Memory B cell (primary cell): Measurements from ENCODE around the gene CDC14A.
A peak's percentile ranks its signal among the peaks of the same experiment; 100 is the strongest.
"Not testable (repeated sequence)": the region's sequence is repeated elsewhere in the genome, so short reads cannot be mapped to it uniquely, and the experiment has no call there.

ENCODE experiments used
- ATAC-seq: fragments of 150-1000 bp; cut with Tn5 transposase; 2 replicates; pipeline ENCODE4 v1.10.0; 2021; ENCODE audit warnings: low read depth, mild to moderate bottlenecking, moderate library complexity
- DNase-seq, 2 donors: peaks; one replicate each; pipeline ENCODE4 v3.0.0; 2022; ENCODE audit warnings: low spot score in 2 of 2
- H3K27ac Mint-ChIP-seq: one replicate; pipeline ENCODE4 v1.8.0; 2022; ENCODE audit warnings: mild to moderate bottlenecking, moderate library complexity, mixed read lengths
- H3K27me3 Mint-ChIP-seq: one replicate; pipeline ENCODE4 v1.8.0; 2022; ENCODE audit warnings: mixed read lengths
- H3K36me3 Mint-ChIP-seq: one replicate; pipeline ENCODE4 v1.8.0; 2022; ENCODE audit warnings: mild to moderate bottlenecking, mixed read lengths
- H3K4me1 Mint-ChIP-seq: one replicate; pipeline ENCODE4 v1.8.0; 2022; ENCODE audit warnings: mixed read lengths
- H3K4me3 Mint-ChIP-seq: one replicate; pipeline ENCODE4 v1.8.0; 2022; ENCODE audit warnings: mild to moderate bottlenecking, moderate library complexity, mixed read lengths
- H3K9me3 Mint-ChIP-seq: one replicate; pipeline ENCODE4 v1.8.0; 2022; ENCODE audit warnings: mixed read lengths

Gene CDC14A

GRCh38 chr1:100322436-100323211, 29.7 kb upstream of the CDC14A start:
- H3K4me1 Mint-ChIP-seq: peaks cover 2% of the 10 kb centered on the region
- H3K4me3 Mint-ChIP-seq: no peak overlapping the region
- DNase-seq (no peak), ATAC-seq (no peak)
- H3K36me3 Mint-ChIP-seq: peaks cover 7% of the 10 kb centered on the region
- H3K27me3 Mint-ChIP-seq: no peaks in the 10 kb centered on the region
- H3K9me3 Mint-ChIP-seq: peaks cover 8% of the 10 kb centered on the region
- no peak overlapping the region for H3K27ac Mint-ChIP-seq

GRCh38 chr1:100323419-100324106, 28.7 kb upstream of the CDC14A start:
- no peak for DNase-seq
- Mint-ChIP-seq H3K36me3 (peaks cover 7% of the 10 kb centered on the region), H3K27me3 (no peaks in the 10 kb centered on the region)

GRCh38 chr1:100325415-100326324, 26.6 kb upstream of the CDC14A start:
- Mint-ChIP-seq H3K9me3 (peaks cover 1% of the 10 kb centered on the region), H3K36me3 (peaks cover 2% of the 10 kb centered on the region), H3K27ac (peak overlapping the region; percentile 18), H3K27me3 (no peaks in the 10 kb centered on the region), H3K4me1 (peaks cover 2% of the 10 kb centered on the region), H3K4me3 (no peak overlapping the region)
- DNase-seq: no peak
- no peak for ATAC-seq

More at GRCh38 chr1:100323419-100324106, 28.7 kb upstream of the CDC14A start:
- Mint-ChIP-seq H3K27ac (no peak overlapping the region), H3K4me1 (peaks cover 2% of the 10 kb centered on the region), H3K4me3 (no peak overlapping the region), H3K9me3 (peaks cover 8% of the 10 kb centered on the region)
- no peak for ATAC-seq

GRCh38 chr1:100326325-100326670, 26.0 kb upstream of the CDC14A start:
- not testable (repeated sequence) for H3K4me3 Mint-ChIP-seq, H3K9me3 Mint-ChIP-seq, DNase-seq, H3K36me3 Mint-ChIP-seq, H3K4me1 Mint-ChIP-seq, H3K27ac Mint-ChIP-seq, ATAC-seq, H3K27me3 Mint-ChIP-seq

DNA sequence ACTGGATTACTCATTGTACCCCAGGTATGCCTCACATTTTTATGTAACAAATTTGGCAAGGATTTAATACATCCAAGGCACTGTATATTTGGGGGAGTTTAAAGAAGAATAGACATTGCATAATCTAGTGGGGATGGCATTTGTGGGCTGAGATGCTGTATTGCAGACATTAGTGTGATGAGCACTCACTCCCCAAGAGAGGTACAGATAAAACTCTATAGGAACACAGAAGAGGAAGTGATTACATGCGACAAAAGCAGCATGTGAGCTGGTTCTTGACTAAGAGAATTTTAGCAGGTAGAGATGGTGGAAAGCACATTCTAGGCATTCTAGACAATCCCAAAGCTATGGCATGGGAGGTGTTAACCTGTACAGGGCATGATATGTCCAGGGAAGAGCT, 24.2 kb upstream of the CDC14A start:
- no peak overlapping the region for H3K4me3 Mint-ChIP-seq
- no peaks in the 10 kb centered on the region for H3K9me3 Mint-ChIP-seq
- H3K4me1 Mint-ChIP-seq: peaks cover 2% of the 10 kb centered on the region

DNA sequence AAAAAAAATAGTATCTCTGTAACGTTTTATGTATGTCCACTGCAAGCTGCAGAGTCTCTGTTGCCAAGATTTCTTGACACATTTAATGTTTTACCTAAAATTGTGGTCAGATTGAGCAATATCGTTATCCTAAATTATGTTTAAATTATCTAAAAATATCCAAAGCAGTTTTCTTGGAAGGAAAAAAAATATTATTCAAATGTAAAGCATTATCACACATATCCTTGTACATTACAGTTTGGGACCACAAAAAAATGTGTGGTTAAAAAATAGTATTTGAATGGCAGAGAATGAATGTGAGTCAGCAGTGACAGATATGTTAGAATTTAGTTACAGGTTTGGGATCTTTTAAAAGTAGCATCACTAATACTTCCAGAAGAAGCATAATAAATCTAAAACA, 21.2 kb upstream of the CDC14A start:
- DNase-seq, H3K9me3 Mint-ChIP-seq, H3K27ac Mint-ChIP-seq, H3K36me3 Mint-ChIP-seq, H3K4me3 Mint-ChIP-seq, H3K4me1 Mint-ChIP-seq, ATAC-seq: not testable (repeated sequence)
- H3K27me3 Mint-ChIP-seq: peaks cover 11% of the 10 kb centered on the region

More for the DNA sequence above, 24.2 kb upstream of the CDC14A start:
- H3K36me3 Mint-ChIP-seq: no peaks in the 10 kb centered on the region
- no peaks in the 10 kb centered on the region for H3K27me3 Mint-ChIP-seq
- DNase-seq (no peak), ATAC-seq (peak; percentile 47)
- no peak overlapping the region for H3K27ac Mint-ChIP-seq

DNA sequence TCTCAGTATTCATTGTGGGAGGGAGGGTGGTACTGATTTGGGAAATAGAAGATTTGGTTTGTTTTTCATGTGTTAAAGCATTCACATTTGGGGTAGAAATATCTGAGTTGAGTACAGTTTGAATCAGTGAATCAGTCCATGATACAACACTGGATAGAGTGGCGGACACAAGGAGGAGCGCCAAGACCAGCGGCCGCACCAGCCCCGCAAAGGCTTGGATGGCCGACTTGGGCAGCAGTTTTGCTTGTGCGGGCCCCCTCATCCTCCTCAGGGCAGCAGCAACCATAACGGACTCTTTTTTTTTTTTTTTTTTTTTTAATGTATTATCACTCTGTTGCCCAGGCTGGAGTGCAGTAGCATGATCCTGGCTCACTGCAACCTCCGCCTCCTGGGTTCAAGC, 20.0 kb upstream of the CDC14A start:
- H3K36me3 Mint-ChIP-seq: no peaks in the 10 kb centered on the region
- no peaks in the 10 kb centered on the region for H3K9me3 Mint-ChIP-seq
- ATAC-seq (no peak), DNase-seq (no peak)
- no peak overlapping the region for H3K4me3 Mint-ChIP-seq
- H3K27ac Mint-ChIP-seq: no peak overlapping the region
- peaks cover 17% of the 10 kb centered on the region for H3K27me3 Mint-ChIP-seq
- no peaks in the 10 kb centered on the region for H3K4me1 Mint-ChIP-seq

GRCh38 chr1:100335436-100335835, 16.9 kb upstream of the CDC14A start:
- H3K4me1 Mint-ChIP-seq: no peaks in the 10 kb centered on the region
- peaks cover 22% of the 10 kb centered on the region for H3K27me3 Mint-ChIP-seq
- H3K27ac Mint-ChIP-seq: no peak overlapping the region
- ATAC-seq (no peak), DNase-seq (no peak)
- H3K36me3 Mint-ChIP-seq: no peaks in the 10 kb centered on the region
- no peak overlapping the region for H3K4me3 Mint-ChIP-seq
- no peaks in the 10 kb centered on the region for H3K9me3 Mint-ChIP-seq

DNA sequence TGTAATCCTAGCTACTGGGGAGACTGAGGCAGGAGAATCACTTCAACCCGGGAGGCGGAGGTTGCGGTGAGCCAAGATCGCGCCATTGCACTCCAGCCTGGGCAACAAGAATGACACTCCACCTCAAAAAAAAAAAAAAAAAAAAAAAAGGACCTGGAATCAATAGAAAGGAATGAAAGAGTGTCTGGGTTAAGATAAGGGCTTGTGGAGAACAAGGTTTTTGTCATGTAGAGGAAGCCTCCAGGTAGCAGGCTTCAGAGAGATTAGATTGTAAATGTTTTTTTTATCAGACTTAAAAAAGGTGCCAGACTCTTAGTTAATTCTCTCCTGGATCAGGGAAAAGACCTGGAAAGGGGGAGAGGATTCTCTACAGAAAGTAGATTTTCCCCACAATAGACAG, 14.4 kb upstream of the CDC14A start:
- H3K36me3 Mint-ChIP-seq, H3K4me3 Mint-ChIP-seq, H3K9me3 Mint-ChIP-seq, DNase-seq, H3K4me1 Mint-ChIP-seq, H3K27ac Mint-ChIP-seq, ATAC-seq: not testable (repeated sequence)
- H3K27me3 Mint-ChIP-seq: peaks cover 22% of the 10 kb centered on the region

DNA sequence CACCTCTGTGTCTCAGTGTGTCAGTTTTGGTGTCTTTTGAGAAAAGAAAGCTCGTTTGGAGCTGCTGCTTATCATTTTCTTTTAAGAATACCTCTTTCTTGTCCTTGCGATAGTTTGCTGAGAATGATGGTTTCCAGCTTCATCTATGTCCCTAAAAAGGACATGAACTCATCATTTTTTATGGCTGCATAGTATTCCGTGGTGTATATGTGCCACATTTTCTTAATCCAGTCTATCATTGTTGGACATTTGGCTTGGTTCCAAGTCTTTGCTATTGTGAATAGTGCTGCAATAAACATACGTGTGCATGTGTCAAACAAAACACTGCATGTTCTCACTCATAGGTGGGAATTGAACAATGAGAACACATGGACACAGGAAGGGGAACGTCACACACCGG, 12.6 kb upstream of the CDC14A start:
- not testable (repeated sequence) for H3K4me1 Mint-ChIP-seq, H3K27ac Mint-ChIP-seq, H3K9me3 Mint-ChIP-seq, H3K36me3 Mint-ChIP-seq, H3K4me3 Mint-ChIP-seq, ATAC-seq, DNase-seq
- H3K27me3 Mint-ChIP-seq: peaks cover 14% of the 10 kb centered on the region

DNA sequence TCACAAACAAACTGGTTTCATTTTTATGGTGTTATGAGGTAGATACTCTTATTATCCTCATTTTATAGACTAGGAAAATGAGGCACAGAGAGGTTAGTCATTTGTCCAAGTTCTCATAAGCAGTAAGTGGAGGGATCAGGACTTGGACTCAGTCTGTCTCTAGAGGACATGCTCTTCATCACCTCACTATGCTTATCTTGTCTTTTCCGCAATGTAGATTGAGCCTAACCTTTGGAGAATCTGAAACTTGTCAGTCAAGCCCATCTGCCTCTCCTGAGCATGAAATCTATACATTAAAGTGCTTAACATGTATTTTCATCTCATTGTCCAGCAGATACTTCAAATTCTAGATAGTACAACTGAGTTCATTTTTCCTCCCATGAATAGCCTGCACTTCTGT, 11.8 kb upstream of the CDC14A start:
- peaks cover 14% of the 10 kb centered on the region for H3K27me3 Mint-ChIP-seq
- no peak overlapping the region for H3K27ac Mint-ChIP-seq
- H3K4me1 Mint-ChIP-seq: no peaks in the 10 kb centered on the region
- H3K36me3 Mint-ChIP-seq: no peaks in the 10 kb centered on the region
- H3K4me3 Mint-ChIP-seq: no peak overlapping the region
- ATAC-seq (no peak), DNase-seq (no peak)
- no peaks in the 10 kb centered on the region for H3K9me3 Mint-ChIP-seq

GRCh38 chr1:100342348-100342747, 10.0 kb upstream of the CDC14A start:
- ATAC-seq: no peak
- Mint-ChIP-seq H3K9me3 (no peaks in the 10 kb centered on the region), H3K27me3 (peaks cover 4% of the 10 kb centered on the region), H3K4me1 (no peaks in the 10 kb centered on the region), H3K27ac (no peak overlapping the region), H3K4me3 (no peak overlapping the region), H3K36me3 (no peaks in the 10 kb centered on the region)
- DNase-seq: no peak

DNA sequence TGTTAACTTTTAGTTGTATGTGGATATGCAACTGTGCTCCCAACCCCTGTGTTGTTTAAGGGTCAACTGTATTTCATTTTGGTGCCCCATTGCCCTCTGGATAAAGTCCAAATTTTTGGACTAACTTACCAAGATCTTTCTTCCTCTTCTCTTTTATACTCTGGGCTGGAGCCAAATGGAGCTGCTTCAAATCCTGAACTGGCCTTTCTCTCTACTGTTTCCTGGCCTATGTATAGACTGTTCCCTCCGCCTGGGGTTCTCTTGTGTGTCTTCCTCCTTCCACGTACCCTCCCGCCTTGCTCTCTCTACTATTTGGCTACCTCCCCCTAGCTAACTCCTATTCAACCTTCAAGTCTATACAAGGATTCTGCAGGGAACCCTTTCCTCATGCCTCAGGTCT, 8.4 kb upstream of the CDC14A start:
- Mint-ChIP-seq H3K4me1 (no peaks in the 10 kb centered on the region), H3K4me3 (no peak overlapping the region), H3K27me3 (peaks cover 3% of the 10 kb centered on the region), H3K27ac (no peak overlapping the region), H3K9me3 (no peaks in the 10 kb centered on the region), H3K36me3 (no peaks in the 10 kb centered on the region)
- no peak for ATAC-seq
- DNase-seq: no peak

DNA sequence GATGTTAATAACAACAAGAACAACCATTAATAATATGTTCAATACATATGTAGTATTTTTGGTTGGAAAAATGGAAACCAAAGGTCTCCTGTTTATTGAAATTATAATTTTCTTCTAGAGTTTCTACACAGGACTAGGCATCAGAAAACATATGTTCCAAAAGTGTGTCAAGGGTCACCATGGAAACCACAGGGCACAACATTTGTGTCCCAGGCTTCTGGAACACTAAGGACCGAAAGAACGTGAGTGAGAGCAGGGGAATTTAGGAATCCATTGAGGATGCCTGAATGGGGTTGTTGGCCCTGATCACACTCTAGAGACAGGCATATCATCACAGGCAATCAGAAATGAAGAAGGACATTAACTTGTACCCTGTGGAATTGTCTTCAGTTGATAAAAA, 7.5 kb upstream of the CDC14A start:
- H3K27me3 Mint-ChIP-seq: peaks cover 2% of the 10 kb centered on the region
- no peak overlapping the region for H3K27ac Mint-ChIP-seq
- H3K36me3 Mint-ChIP-seq: no peaks in the 10 kb centered on the region
- H3K4me1 Mint-ChIP-seq: no peaks in the 10 kb centered on the region
- no peak for DNase-seq
- ATAC-seq: no peak
- H3K9me3 Mint-ChIP-seq: no peaks in the 10 kb centered on the region
- H3K4me3 Mint-ChIP-seq: no peak overlapping the region
